Transverse colon (tissue), 4 donors: ENCODE results near the gene RPS2. TPM values are rescaled to one million over a fixed set of nuclear protein-coding genes. Genes with fewer than 3 reads are reported as not detected.

Experiments used
- DNase-seq: peaks from one replicate; pipeline ENCODE4 v3.0.0-alpha.2; 2019
- H3K27ac ChIP-seq, 4 donors: fragments of 200-600 bp; sonication (generic); 2 replicates each; pipeline ENCODE4 v1.5.1; 2016 to 2018; ENCODE audit warnings: inconsistent platforms in 4 of 4
- H3K27me3 ChIP-seq: fragments of 200-600 bp; sonication (generic); 2 replicates; pipeline ENCODE4 v1.5.1; 2017; ENCODE audit warnings: inconsistent platforms
- H3K36me3 ChIP-seq, 4 donors: fragments of 200-600 bp; sonication (generic); 2 replicates each; pipeline ENCODE4 v1.5.1; 2017 to 2019; ENCODE audit warnings: inconsistent platforms in 4 of 4
- H3K4me1 ChIP-seq, 4 donors: fragments of 200-600 bp; sonication (generic); 2 replicates each; pipeline ENCODE4 v1.5.1; 2017 to 2020; ENCODE audit warnings: inconsistent platforms in 4 of 4
- H3K4me3 ChIP-seq, 4 donors: fragments of 200-600 bp; sonication (generic); 1 replicate in 1 of 4; 2 replicates in 3 of 4; pipeline versions ENCODE4 v1.5.1 to v1.6.1; 2017 to 2019; ENCODE audit warnings: inconsistent platforms in 4 of 4
- H3K9me3 ChIP-seq, 2 donors: fragments of 200-600 bp; sonication (generic); 2 replicates each; pipeline ENCODE4 v1.5.1; 2017 to 2019; ENCODE audit warnings: inconsistent platforms in 2 of 2
- EP300 ChIP-seq: sonication (generic); formaldehyde crosslinking; IDR thresholded peaks from one replicate; pipeline ENCODE4 v1.6.1; 2017; ENCODE audit warnings: antibody characterized with exemption, low read depth
- POLR2A ChIP-seq: fragments of 450-650 bp; IDR thresholded peaks from one replicate; pipeline ENCODE4 v1.6.1; 2016; ENCODE audit warnings: antibody characterized with exemption, mild to moderate bottlenecking, moderate library complexity
- POLR2AphosphoS5 ChIP-seq, 3 donors: sonication (generic); formaldehyde crosslinking; IDR thresholded peaks; one replicate each; pipeline ENCODE4 v1.6.1; 2016; ENCODE audit warnings: antibody characterized with exemption in 3 of 3
- WGBS, 2 donors: methylation state at CpG; one replicate each; pipeline ENCODE4 v1.1.5; 2018; ENCODE audit warnings: low coverage in 1 of 2; 5-methylcytosine and 5-hydroxymethylcytosine counted together
- in situ Hi-C, 4 donors: fragments of 200-750 bp; cut with MboI; loops; one replicate each; pipeline versions ENCODE4 v1.15.0 to v1.15.1; 2017; ENCODE audit warnings: low sequenced_read_pairs in 3 of 4, low pct_ligation_motif_present in 1 of 4, low pct_unique_long_range_greater_than_20kb in 1 of 4
- intact Hi-C: fragments of 100-400 bp; cut with DNase I; formaldehyde crosslinking; loops from one replicate; pipeline ENCODE4 v1.15.1; 2023; ENCODE audit warnings: low total_unique reads
- total RNA-seq, 4 donors: library from RNA; depleted of rRNA; stranded (reverse); fragments of >200 nt; gene quantifications; one replicate each; pipeline ENCODE4 v1.1.0, GENCODE V29; 2016
- TF ChIP-seq, protein P1 (sequence below), 5 experiments: fragments of 200-600 bp in 3 of 5; fragments of 450-650 bp in 2 of 5; sonication (generic) in 3 of 5; IDR thresholded peaks; 1 replicate in 2 of 5; 2 replicates in 3 of 5; pipeline ENCODE4 v1.5.1; 2016 to 2017; ENCODE audit warnings: antibody characterized with exemption in 5 of 5, inconsistent platforms in 3 of 5, mild to moderate bottlenecking in 2 of 5, moderate library complexity in 1 of 5

Gene RPS2
- total RNA-seq, 4 donors from 2014 or later, result 896 to 2,085 (median 1,613) TPM

DNA sequence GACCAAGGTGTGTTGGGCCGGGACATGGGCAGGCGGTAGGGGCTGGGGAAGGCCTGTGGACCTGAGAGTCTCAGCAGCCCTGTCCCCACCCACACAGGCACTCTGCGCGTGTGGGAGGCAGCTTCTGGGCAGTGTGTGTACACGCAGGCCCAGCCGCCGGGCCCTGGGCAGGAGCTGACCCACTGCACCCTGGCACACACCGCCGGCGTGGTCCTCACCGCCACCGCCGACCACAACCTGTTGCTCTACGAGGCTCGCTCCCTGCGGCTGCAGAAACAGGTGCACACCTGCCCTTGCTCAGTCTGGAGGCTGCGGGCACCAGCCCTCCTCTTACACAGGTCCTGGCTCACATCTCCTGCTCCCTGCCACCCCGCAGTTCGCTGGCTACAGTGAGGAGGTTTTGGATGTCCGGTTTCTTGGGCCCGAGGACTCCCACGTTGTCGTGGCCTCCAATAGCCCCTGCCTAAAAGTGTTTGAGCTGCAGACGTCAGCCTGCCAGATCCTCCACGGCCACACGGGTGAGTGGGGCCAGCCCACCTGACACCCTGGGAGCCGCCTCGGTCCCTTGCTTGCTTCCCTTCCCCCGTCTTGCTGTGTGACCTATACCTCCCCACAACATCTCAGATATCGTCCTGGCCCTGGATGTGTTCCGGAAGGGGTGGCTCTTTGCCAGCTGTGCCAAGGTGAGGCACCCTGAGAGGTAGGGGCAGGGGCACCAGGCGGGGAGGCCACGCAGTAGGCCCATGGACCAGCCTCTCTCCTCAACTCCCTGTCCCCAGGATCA, 11.0 kb upstream of the RPS2 start:
- H3K27me3 ChIP-seq, result peaks cover 28% of the 10 kb centered on the region

GRCh38 chr16:1974157-1975070, 9.8 kb upstream of the RPS2 start:
- in situ Hi-C loops, result no loop called here
- TF ChIP-seq POLR2A (no peak), EP300 (no peak), POLR2AphosphoS5 (IDR thresholded peaks at IDR 0.05) (no peak)
- TF ChIP-seq, protein P1, sequence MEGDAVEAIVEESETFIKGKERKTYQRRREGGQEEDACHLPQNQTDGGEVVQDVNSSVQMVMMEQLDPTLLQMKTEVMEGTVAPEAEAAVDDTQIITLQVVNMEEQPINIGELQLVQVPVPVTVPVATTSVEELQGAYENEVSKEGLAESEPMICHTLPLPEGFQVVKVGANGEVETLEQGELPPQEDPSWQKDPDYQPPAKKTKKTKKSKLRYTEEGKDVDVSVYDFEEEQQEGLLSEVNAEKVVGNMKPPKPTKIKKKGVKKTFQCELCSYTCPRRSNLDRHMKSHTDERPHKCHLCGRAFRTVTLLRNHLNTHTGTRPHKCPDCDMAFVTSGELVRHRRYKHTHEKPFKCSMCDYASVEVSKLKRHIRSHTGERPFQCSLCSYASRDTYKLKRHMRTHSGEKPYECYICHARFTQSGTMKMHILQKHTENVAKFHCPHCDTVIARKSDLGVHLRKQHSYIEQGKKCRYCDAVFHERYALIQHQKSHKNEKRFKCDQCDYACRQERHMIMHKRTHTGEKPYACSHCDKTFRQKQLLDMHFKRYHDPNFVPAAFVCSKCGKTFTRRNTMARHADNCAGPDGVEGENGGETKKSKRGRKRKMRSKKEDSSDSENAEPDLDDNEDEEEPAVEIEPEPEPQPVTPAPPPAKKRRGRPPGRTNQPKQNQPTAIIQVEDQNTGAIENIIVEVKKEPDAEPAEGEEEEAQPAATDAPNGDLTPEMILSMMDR (IDR thresholded peaks at IDR 0.05), result no peak
- Histone ChIP-seq H3K27me3 (peaks cover 17% of the 10 kb centered on the region), H3K9me3 (no peaks in the 10 kb centered on the region), H3K4me1 (peaks cover 11 to 29% (median 24%) of the 10 kb centered on the region in 4 donors), H3K36me3 (peaks cover 0 to 12% (median 7%) of the 10 kb centered on the region in 4 donors), H3K27ac (no peak overlapping the region), H3K4me3 (no peak overlapping the region)
- intact Hi-C loops, result no loop called here
- 97% methylated on average over 35 of the region's 42 CpGs; no CpG with 5 or more reads in 1 of the 2 donors for WGBS, 2 donors
- no peak for DNase-seq

More for the DNA sequence above, 11.0 kb upstream of the RPS2 start:
- no peak for DNase-seq
- in situ Hi-C loops, result no loop called here
- H3K4me1 ChIP-seq, result peaks cover 11 to 38% (median 34%) of the 10 kb centered on the region in 4 donors
- intact Hi-C loops, result no loop called here
- peaks cover 0 to 12% (median 7%) of the 10 kb centered on the region in 4 donors for H3K36me3 ChIP-seq
- H3K9me3 ChIP-seq, result no peaks in the 10 kb centered on the region
- no peak overlapping the region for H3K27ac ChIP-seq
- H3K4me3 ChIP-seq, result no peak overlapping the region
- TF ChIP-seq EP300 (no peak), POLR2AphosphoS5 (IDR thresholded peaks at IDR 0.05) (no peak), POLR2A (no peak)
- TF ChIP-seq, protein P1 (IDR thresholded peaks at IDR 0.05), result no peak
- WGBS, 2 donors, result 90% methylated on average over 33 of the region's 33 CpGs; no CpG with 5 or more reads in 1 of the 2 donors

- intact Hi-C loops (no loop called here), in situ Hi-C loops (no loop called here)
- no peak overlapping the region for H3K27ac ChIP-seq
- TF ChIP-seq EP300 (no peak), POLR2AphosphoS5 (IDR thresholded peaks at IDR 0.05) (no peak), POLR2A (no peak)
- TF ChIP-seq, protein P1 (IDR thresholded peaks at IDR 0.05), result no peak
- WGBS, 2 donors, result 88 to 100% methylated on average over 3 to 16 of the region's 16 CpGs
- peaks cover 0 to 12% (median 7%) of the 10 kb centered on the region in 4 donors for H3K36me3 ChIP-seq
- H3K4me3 ChIP-seq, result no peak overlapping the region
- no peak for DNase-seq
- peaks cover 11 to 26% (median 21%) of the 10 kb centered on the region in 4 donors for H3K4me1 ChIP-seq
- H3K9me3 ChIP-seq, result no peaks in the 10 kb centered on the region
- peaks cover 10% of the 10 kb centered on the region for H3K27me3 ChIP-seq
Measured at GRCh38 chr16:1973461-1974156, 9.0 kb upstream of the RPS2 start.
